HG03565 (cell line): Measurements from ENCODE around the gene CFC1B.
"Not testable (repeated sequence)": the region's sequence is repeated elsewhere in the genome, so short reads cannot be mapped to it uniquely, and the experiment has no call there.

Source experiments
- ATAC-seq: cut with Tn5 transposase; IDR thresholded peaks from one replicate; pipeline ENCODE4 v1.9.1; 2021; ENCODE audit warnings: mild to moderate bottlenecking, moderate library complexity; ENCODE audit not compliant: unreplicated experiment

CFC1B gene

DNA sequence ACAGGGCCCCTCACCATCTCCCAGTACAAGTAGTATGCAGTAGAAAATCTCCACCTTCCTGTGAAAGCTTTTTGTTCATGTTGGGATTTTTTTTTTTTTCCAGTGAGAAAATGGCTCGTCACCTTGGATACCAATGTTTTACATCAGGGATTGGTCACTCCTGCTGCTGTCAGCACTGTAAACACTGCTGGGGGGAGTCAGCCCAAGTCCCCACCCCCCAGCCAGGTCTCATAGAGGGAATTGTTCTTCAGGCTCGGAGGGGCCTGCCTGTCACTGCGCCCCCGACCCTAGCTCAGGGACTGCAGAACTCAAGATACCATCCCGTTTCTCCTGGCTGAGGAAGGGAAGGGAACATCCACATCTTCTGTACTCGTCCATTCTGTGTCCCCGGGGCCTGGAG is at the start of gene CFC1B:
CFC1B (plus strand) TSS at position 231 of the 400 bp plus-strand sequence. CDS start 263 bp downstream, outside the sequence.
- not testable (repeated sequence) for ATAC-seq

DNA sequence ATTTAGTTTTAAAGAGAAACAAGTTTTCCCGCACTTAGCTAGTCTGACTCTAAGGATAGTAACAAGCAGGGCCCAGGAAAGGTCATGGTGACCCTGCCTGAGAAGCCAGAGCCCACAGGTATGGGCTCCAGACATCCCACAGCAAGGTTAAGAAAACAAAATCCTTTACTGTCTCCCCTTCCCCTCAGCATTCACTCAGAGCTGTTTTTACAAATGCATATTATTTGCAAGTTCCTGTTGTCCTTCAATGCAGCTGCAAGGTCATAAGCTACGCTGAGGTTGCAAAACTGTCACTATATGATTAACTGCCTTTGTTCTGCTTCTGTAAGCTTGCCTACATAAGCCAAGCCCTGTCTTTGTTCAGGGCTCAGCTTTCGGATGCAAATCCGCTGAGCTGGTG is 29.9 kb upstream of the CFC1B start:
- not testable (repeated sequence) for ATAC-seq

- ATAC-seq: not testable (repeated sequence)
Observed at GRCh38 chr2:130509228-130509627, 11.8 kb upstream of the CFC1B start, which contains the start of gene POTEI. TSS of gene POTEI (minus strand) at chr2:130509328. CDS start at chr2:130509235, 93 bp downstream.

GRCh38 chr2:130510807-130511746 is 9.9 kb upstream of the CFC1B start:
- not testable (repeated sequence) for ATAC-seq

GRCh38 chr2:130511747-130512451 is 9.1 kb upstream of the CFC1B start:
- not testable (repeated sequence) for ATAC-seq

DNA sequence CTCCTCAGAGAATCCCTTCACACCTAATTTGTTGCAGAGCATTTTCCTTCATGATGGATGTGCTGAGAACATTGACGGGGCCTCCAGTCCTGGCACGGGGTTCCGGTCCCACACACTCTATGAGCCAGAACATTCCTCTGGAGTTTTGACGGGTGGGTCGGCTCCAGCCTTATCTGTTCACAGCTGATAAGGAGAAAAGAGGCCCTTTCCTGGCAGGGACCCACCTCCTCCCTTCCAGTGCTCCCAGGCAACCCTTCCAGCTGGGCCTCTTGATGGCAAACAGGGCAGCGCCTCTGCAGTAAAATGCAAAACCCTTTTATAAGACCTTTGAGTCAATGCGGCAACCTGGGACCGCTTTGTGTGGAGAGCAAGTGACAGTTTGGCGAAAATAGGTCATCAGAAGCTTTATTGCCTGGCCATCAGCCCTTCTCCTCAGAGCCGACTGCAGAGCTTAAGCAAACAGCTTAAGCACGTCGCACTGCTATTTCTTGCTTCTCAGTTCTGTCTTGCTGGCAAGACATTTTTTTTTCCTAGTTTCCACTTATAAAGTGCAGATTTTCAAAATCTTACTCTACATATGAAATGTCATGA is 2.4 kb upstream of the CFC1B start:
- ATAC-seq: not testable (repeated sequence)

DNA sequence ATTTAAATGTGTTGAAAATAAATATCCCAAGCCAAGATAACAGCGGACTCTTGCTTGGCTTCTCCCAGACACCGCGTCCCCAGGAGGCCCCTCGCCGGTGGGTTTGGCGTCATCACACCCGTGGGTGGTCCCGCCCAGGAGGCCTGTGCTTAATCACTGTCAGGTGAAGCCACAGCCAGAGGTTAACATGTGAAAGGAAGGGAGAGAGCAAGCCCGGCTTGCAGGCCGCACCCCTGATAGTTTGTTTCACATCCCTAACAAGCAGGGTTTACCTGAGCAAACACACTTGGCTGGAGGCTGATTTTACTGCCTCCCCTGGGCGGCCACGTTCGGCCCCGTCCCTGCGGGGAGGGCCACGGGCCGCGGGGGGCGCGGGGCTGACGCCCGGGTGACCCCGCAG is 1.4 kb downstream of the CFC1B start:
- ATAC-seq: not testable (repeated sequence)

DNA sequence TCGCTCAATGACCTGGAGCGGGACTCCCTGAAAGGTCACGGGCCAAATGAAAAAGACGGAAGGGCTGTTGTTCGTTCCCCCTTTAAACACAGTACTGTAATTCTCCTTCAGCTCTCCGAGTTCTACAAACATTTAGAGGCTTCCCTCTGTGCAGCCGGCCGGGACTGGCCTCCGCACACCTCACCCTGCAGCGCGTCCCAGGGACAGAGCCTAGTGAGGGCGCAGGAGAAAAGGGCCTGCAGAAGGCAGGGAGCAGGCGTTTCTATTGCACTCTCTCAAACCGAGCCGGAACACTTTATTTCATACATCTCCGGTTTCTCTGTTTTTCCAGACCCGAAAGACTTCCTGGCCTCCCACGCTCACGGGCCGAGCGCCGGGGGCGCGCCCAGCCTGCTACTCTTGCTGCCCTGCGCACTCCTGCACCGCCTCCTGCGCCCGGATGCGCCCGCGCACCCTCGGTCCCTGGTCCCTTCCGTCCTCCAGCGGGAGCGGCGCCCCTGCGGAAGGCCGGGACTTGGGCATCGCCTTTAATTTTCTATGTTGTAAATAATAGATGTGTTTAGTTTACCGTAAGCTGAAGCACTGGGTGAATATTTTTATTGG is 6.4 kb downstream of the CFC1B start:
- not testable (repeated sequence) for ATAC-seq

GRCh38 chr2:130529545-130529944 is 8.5 kb downstream of the CFC1B start:
- not testable (repeated sequence) for ATAC-seq

DNA sequence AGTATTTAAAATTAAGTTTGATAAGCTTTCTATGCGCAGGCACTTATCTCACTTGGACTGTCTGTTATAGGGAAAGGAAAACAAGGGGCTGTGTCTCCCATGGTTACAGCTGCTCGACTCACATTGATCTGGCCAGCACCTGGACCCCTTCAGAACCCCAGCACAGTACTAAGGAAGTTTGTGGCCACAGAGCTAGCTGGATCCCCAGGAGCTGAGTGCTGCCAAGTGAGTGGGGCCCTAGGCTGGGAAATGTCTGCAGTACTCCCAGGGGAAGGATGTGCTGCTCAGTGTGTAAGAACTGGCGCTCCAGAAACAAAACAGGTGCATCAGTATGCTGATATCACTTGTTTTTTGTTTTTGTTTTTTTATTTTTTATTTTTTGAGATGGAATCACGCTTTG is 9.2 kb downstream of the CFC1B start:
- not testable (repeated sequence) for ATAC-seq

- ATAC-seq: peak; percentile 75
Observed at GRCh38 chr2:130531225-130531624, 10.2 kb downstream of the CFC1B start.

DNA sequence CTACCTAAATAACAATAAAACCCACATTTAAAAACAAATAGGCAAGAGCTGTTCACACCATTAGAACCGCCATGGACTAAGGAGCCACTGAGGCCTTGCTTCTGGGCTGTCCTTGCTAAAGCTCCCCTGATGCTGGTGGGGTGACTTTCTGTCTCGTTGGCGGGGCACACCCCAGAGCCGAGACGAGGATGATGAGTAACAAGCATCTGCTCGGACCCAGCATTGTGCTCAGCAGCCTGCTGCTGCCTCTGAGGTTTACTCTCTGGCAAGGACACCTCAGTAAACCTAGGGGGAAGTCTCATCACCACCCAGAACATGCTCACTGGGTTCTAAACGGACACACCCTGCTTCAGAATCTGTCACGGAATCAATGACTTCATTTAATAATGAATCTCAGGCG is 10.7 kb downstream of the CFC1B start:
- not testable (repeated sequence) for ATAC-seq

- not testable (repeated sequence) for ATAC-seq
Observed at GRCh38 chr2:130536654-130537053, 15.6 kb downstream of the CFC1B start.

DNA sequence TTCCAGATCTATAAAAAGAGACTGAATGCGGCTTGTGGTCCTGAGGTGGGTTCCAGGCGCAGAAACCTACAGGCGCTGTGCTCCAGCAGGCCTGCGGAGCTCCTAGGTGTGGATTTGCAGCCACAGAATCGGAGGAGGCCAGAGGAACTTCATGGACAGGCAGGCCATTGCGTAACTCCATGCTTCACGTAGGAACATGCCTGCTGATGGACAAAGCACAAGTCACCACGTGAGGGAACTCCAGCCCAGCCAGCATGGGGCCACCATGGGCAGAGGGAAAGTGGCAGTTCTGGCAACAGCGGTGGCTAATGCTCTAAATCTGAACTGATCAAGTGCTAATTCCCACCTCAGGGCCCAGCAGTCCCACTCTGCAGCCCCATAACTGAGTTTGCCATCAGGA is 17.2 kb downstream of the CFC1B start:
- not testable (repeated sequence) for ATAC-seq

GRCh38 chr2:130542789-130543188 is 21.8 kb downstream of the CFC1B start:
- not testable (repeated sequence) for ATAC-seq

GRCh38 chr2:130543785-130544528 is 22.9 kb downstream of the CFC1B start:
- ATAC-seq: not testable (repeated sequence)

- ATAC-seq: not testable (repeated sequence)
Observed at GRCh38 chr2:130544978-130545377, 24.0 kb downstream of the CFC1B start.

DNA sequence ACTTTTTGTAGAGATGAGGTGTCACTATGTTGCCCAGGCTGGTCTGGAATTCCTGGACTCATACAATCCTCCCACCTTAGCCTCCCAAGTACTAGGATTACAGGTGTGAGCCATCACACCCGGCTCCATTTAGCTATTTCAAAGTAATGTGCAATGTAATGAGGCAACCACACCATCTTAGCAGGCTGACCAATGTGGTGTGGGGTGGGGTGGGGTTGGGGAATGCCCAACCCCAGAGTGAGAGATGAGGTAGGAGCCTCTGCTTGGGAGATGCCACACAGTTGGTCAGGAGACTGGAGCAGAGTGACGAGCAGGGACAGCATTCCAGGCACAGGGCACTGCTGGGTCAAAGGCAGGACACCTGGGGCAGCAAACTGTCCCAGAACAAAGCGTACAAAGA is 27.4 kb downstream of the CFC1B start:
- ATAC-seq: not testable (repeated sequence)

DNA sequence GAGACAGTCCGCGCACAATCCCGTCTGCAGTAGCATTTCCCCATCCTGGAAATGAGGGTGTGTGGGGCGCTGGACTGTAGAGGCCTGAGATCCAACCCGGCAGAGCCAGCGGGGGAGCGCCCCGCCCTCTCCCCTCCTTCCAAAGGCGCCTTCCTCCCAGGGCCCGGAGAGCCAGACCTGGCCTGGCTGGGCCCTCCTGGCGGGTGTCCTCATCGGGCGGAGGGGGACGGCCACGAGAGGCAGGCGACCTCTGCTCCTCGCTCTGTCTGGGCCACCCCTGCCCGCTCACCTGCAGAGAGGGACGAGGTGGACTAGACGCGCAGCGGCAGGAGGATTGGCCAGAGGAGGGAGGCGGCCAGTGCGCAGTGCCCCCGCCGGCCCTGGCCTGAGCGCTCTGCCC is 28.5 kb downstream of the CFC1B start:
- ATAC-seq: not testable (repeated sequence)

DNA sequence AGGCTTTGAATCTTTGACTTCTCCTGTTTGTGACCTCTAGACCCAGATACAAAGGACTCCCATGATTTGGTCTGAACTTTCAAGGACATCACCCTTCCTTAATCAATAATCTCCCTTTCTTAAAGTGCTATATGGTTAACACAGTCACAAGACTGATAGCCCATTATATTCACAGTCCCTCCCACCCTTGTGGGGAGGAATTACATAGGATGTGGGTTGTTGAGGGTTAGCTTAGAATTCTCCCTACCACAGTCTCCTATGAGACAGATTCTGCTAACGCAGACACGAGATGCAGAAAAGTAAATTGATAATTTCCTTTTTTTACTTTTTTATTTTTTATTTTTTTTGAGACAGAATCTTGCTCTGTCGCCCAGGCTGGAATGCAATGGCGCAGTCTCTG is 33.2 kb downstream of the CFC1B start:
- ATAC-seq: not testable (repeated sequence)
